C4-2B (cell line): ENCODE results near the gene DLGAP1.

Experiments
- ZFX ChIP-seq: fragments of 450-650 bp; IDR thresholded peaks from 2 replicates; pipeline ENCODE4 v1.6.1; 2017
- TF ChIP-seq, protein P1 (sequence below): fragments of 450-650 bp; conservative IDR thresholded peaks from 2 replicates; pipeline ENCODE4 v1.5.1; 2017; ENCODE audit warnings: mild to moderate bottlenecking

DNA sequence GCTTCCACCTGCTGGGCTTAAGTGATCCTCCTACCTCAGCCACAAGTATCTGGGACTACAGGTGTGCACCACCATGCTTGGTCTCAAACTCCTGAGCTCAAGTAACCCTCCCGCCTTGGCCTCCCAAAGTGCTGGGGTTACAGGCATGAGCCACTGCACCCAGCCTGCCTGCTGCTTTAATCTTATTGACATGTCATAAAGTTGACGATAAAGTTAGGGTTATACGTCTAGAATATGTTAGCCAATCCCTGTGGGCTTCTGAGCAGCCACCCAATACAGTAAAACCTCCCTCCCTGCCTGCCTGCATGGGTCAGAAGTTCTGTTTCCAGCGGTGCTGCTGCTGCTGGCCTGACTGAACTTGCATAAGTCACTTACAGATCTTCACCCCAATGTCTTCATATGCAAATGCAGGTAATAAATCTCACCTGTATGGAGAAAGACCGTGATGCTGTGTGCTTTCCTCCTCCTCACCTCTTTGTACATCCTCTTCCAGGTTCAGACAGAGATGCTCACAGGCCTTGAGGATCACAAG, 975.1 kb downstream of the DLGAP1 start:
- TF ChIP-seq, protein P1, sequence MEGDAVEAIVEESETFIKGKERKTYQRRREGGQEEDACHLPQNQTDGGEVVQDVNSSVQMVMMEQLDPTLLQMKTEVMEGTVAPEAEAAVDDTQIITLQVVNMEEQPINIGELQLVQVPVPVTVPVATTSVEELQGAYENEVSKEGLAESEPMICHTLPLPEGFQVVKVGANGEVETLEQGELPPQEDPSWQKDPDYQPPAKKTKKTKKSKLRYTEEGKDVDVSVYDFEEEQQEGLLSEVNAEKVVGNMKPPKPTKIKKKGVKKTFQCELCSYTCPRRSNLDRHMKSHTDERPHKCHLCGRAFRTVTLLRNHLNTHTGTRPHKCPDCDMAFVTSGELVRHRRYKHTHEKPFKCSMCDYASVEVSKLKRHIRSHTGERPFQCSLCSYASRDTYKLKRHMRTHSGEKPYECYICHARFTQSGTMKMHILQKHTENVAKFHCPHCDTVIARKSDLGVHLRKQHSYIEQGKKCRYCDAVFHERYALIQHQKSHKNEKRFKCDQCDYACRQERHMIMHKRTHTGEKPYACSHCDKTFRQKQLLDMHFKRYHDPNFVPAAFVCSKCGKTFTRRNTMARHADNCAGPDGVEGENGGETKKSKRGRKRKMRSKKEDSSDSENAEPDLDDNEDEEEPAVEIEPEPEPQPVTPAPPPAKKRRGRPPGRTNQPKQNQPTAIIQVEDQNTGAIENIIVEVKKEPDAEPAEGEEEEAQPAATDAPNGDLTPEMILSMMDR = no peak
- no peak for TF ChIP-seq ZFX
